ENCODE measurements around the gene PLGRKT. TPM values are rescaled to one million over a fixed set of nuclear protein-coding genes. Genes with fewer than 3 reads are reported as not detected.
"Not testable (repeated sequence)": the region's sequence is repeated elsewhere in the genome, so short reads cannot be mapped to it uniquely, and the experiment has no call there.

The PLGRKT gene
- total RNA-seq, 2 experiments from 2014 or later, result 29.8 to 31.5 TPM

DNA sequence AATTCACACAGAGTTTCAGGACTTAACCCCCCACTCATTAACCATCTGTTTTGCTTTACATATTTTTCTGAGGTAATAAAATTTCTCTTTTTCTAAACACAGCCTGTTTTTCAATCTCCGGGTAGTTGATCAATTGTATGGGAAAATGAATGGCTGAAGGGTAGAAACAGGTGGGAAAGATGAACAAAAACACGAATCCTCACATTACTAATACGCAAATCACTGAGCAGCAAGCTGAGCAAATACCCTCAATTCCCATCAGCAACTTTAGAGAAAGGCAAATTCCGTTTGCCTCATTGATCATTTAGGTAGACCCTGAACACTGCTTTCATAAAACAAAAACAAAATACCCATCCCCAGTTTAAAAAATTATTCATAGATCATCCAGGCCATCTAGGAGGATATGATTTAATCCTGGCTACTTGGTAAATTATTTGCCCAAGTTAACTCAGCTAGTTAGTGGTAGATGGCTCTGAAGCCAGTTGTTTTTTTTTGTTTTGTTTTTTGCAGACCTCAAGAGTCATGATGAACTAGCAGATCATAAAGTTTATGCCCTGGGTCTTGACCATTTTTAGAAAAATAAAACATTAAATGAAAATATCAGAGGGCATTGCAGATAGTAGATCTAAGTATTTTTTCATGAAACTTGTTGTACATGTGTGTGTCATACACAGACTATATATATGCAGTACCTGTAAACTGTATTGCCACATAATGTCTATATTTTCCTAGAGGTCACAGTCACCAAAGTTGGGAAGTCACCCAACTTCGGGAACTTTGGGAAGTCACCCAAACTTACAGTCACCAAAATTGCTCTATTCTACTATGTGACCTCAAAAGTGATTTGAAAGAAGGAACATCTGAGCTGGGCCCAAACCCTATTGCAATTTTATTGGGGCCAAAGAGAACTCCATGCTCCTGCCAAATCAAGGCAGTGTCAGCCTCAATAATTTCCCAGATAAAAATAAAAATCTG, 11.0 kb upstream of the PLGRKT start:
- no peaks in the 10 kb centered on the region for H3K9me3 Mint-ChIP-seq (ENCODE audit: low read depth)
- DNase-seq (no peak), ATAC-seq (no peak)
- peak overlapping the region; percentile 95 for H3K4me3 Mint-ChIP-seq
- H3K27me3 Mint-ChIP-seq, result no peaks in the 10 kb centered on the region
- CTCF ChIA-PET, result interaction anchor here (0.6 to 4.1 kb wide), 15 partner anchors 9 to 689 kb away, joined by 3 to 88 read pairs (median 13); partner anchors contain the start of genes INSL6, PDCD1LG2 and PLGRKT
- peak overlapping the region; percentile 97 for H3K27ac Mint-ChIP-seq
- H3K36me3 Mint-ChIP-seq, result peaks cover 2% of the 10 kb centered on the region
- H3K4me1 Mint-ChIP-seq, result peaks cover 62% of the 10 kb centered on the region

DNA sequence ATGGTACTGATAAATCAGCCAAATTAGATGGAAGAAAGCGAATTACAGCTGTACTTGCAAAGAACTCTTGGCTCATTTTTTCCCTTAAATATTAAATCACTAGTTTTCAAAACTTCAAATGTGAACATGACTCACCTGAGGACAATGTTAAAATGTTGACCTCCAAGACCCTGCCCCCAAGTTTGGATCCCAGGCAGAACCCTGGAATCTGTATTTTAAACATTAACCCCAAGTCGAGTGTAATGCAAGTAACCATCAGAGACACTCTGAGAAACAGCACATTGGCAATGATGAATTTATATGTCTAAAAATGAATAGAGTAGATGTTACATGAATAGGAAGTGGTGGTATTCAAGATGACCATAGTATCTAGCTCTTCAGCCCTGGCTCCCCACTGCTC, 10.3 kb upstream of the PLGRKT start:
- DNase-seq, result no peak
- H3K4me3 Mint-ChIP-seq, result peak overlapping the region; percentile 22
- H3K27me3 Mint-ChIP-seq, result no peaks in the 10 kb centered on the region
- ATAC-seq, result no peak
- H3K4me1 Mint-ChIP-seq, result peaks cover 55% of the 10 kb centered on the region
- CTCF ChIA-PET, result interaction anchor here (0.6 to 4.1 kb wide), 7 partner anchors 11 to 688 kb away, joined by 3 to 88 read pairs (median 8); partner anchors contain the start of genes INSL6 and PLGRKT
- H3K36me3 Mint-ChIP-seq, result peaks cover 2% of the 10 kb centered on the region
- H3K9me3 Mint-ChIP-seq (ENCODE audit: low read depth), result no peaks in the 10 kb centered on the region
- H3K27ac Mint-ChIP-seq, result peak overlapping the region; percentile 56

DNA sequence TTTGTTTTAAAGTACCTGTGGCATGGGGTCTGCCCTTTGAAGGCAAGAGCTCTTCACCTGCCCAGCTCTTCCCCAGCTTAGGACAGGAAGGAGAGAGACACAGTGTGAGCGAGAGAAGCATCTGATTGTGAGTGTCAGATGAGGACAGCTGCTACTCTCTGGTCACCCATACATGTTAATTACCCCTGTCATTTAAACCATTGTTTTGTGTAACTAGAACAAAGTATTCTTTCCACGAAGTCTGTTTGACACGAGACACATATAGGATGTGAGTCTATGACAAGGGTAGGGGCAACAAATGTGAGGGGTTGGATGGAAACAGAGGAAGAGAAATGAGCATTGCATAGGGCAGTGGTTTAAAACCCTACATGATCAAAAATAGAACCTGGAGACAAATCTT, 9.6 kb upstream of the PLGRKT start:
- DNase-seq (no peak), ATAC-seq (no peak)
- no peaks in the 10 kb centered on the region for H3K27me3 Mint-ChIP-seq
- H3K36me3 Mint-ChIP-seq, result peaks cover 2% of the 10 kb centered on the region
- H3K27ac Mint-ChIP-seq, result peak overlapping the region; percentile 68
- H3K9me3 Mint-ChIP-seq (ENCODE audit: low read depth), result no peaks in the 10 kb centered on the region
- no peak overlapping the region for H3K4me3 Mint-ChIP-seq
- H3K4me1 Mint-ChIP-seq, result peaks cover 52% of the 10 kb centered on the region
- CTCF ChIA-PET, result interaction anchor here (1.1 to 4.1 kb wide), 6 partner anchors 10 to 688 kb away, joined by 3 to 88 read pairs (median 8); partner anchors contain the start of genes INSL6 and PLGRKT

DNA sequence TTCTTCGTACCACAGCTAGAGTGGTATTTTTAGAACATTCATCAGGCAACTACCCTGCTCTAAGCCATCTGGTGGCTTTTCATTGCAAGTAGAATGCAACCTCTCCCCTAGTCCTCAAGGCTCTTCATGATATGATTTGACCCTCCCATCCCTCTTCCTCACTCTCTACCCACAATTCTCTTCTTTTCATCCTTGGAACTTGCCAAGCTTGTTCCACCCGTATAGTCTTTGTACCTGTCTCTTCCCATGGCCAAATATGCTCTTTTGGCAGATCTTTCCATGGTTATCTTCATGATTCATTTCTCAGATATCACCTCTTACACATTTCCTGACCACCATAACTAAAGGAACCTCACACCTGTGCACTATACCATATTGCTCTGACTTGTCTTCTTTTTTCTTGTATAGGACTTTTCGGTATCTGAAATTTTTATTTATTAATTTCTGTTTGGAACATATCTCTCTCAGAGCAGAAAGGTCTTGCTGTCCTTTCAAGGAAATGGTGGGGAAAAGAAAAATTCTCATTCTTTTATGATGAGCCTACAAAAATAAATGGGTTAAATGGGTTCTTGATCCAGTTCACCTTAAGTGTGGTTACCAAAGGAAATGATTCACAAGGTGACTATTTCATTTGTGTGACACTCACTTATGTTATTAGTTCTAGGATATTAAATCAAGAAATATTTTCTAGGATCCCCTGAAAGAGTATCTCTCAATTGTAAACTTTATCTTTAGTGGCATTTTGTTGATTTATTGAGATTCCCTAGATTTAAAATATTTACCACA, 8.9 kb upstream of the PLGRKT start:
- CTCF ChIA-PET, result interaction anchor here (1.3 to 3.0 kb wide), 3 partner anchors 9 to 260 kb away, joined by 3 to 16 read pairs (median 7); partner anchors contain the start of gene PLGRKT
- no peaks in the 10 kb centered on the region for H3K36me3 Mint-ChIP-seq

DNA sequence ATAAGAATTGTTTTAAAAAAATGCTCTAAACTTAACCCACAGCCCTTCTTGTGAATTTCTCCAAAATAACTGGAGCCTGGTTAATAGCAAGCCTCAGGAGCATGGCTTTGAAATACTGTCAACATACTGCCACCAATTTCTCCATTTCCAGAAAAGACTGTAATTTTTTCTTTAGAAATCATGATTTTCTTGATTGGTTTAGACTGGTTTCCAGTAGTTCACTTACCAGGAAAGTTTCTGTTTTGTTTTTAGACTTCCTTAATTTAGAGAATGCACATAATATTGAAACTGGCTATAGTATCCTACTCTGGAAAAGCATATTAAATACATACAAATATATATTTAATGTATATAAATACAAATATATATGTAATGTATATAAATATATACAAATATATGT, 8.2 kb upstream of the PLGRKT start:
- Mint-ChIP-seq H3K27ac (no peak overlapping the region), H3K36me3 (no peaks in the 10 kb centered on the region)
- CTCF ChIA-PET, result interaction anchor here (1.3 to 3.0 kb wide), 3 partner anchors 8 to 260 kb away, joined by 3 to 16 read pairs (median 7); partner anchors contain the start of gene PLGRKT

More for the DNA sequence above, 8.9 kb upstream of the PLGRKT start:
- Mint-ChIP-seq H3K27me3 (no peaks in the 10 kb centered on the region), H3K9me3 (ENCODE audit: low read depth) (no peaks in the 10 kb centered on the region), H3K27ac (peak overlapping the region; percentile 68), H3K4me1 (peaks cover 49% of the 10 kb centered on the region), H3K4me3 (peak overlapping the region; percentile 14)
- DNase-seq (no peak), ATAC-seq (no peak)

DNA sequence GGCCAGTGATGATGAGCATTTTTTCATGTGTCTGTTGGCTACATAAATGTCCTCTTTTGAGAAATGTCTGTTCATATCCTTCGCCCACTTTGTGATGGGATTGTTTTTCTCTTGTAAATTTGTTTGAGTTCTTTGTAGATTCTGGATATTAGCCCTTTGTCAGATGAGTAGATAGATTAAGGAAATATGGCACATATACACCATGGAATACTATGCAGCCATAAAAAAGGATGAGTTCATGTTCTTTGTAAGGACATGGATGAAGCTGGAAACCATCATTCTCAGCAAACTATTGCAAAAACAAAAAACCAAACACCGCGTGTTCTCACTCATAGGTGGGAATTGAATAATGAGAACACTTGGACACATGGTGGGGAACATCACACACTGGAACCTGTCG, 7.4 kb upstream of the PLGRKT start:
- H3K27ac Mint-ChIP-seq; H3K9me3 Mint-ChIP-seq (ENCODE audit: low read depth); ATAC-seq; DNase-seq; H3K4me3 Mint-ChIP-seq; H3K36me3 Mint-ChIP-seq; H3K27me3 Mint-ChIP-seq; CTCF ChIA-PET: not testable (repeated sequence)
- H3K4me1 Mint-ChIP-seq, result peaks cover 47% of the 10 kb centered on the region

More for the DNA sequence above, 8.2 kb upstream of the PLGRKT start:
- Mint-ChIP-seq H3K4me3 (no peak overlapping the region), H3K4me1 (peaks cover 47% of the 10 kb centered on the region), H3K27me3 (no peaks in the 10 kb centered on the region), H3K9me3 (ENCODE audit: low read depth) (no peaks in the 10 kb centered on the region)
- DNase-seq (no peak), ATAC-seq (no peak)

DNA sequence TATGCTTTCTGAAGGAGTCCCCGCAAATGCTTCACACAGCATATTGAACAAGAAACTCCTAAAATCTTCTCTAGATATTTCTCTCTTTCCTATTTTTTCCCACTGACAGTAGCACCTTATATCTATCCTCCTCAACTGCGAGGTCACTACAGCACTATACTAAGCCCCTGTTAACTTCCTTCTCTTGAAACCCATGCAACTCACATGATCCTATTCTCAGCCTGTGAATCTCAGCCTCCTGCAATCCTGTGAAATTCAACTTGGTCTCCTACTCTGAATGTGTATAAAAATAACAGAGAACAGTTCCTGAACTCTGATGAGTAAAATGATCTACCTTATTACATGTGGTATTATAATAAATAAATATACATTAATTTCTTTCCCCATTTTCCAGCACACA, 6.1 kb upstream of the PLGRKT start:
- no peaks in the 10 kb centered on the region for H3K27me3 Mint-ChIP-seq
- no peak for DNase-seq
- no peaks in the 10 kb centered on the region for H3K36me3 Mint-ChIP-seq
- peaks cover 42% of the 10 kb centered on the region for H3K4me1 Mint-ChIP-seq
- H3K9me3 Mint-ChIP-seq (ENCODE audit: low read depth), result no peaks in the 10 kb centered on the region
- no peak overlapping the region for H3K4me3 Mint-ChIP-seq
- CTCF ChIA-PET, result interaction anchor here (1.0 to 8.0 kb wide), 6 partner anchors 15 to 681 kb away, joined by 3 to 64 read pairs (median 4); partner anchors contain the start of gene INSL6
- ATAC-seq, result no peak
- no peak overlapping the region for H3K27ac Mint-ChIP-seq

DNA sequence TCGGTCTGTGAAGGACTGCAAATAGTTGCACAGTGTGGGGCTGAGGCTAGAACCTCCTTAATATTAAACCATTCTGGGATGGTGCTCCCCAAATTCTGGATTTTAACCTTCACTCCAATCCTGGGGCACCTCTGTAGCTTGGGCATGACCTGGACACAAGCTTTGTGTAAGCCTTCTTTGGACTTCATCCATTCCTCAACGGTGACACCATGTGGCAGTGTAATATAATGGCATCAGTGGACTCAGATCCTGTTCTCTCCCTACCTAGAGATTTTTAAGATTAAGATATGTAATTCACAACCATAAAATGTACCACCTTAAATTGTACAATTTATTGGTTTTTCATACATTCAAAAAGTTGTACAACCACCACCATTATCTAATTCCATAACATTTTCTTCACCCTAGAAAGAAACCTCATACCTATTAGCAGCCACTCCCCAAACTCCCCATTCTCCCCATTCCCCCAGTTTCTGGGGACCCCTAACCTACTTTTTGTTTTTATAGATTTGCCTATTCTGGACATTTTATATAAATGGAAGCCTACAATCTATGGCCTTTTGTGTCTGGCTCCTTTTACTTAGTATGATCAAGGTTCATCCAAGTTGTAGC, 4.8 kb upstream of the PLGRKT start:
- CTCF ChIA-PET, result interaction anchor here (0.8 to 8.0 kb wide), 8 partner anchors 8 to 370 kb away, joined by 3 to 64 read pairs (median 4); partner anchors contain the start of genes CD274 and INSL6

DNA sequence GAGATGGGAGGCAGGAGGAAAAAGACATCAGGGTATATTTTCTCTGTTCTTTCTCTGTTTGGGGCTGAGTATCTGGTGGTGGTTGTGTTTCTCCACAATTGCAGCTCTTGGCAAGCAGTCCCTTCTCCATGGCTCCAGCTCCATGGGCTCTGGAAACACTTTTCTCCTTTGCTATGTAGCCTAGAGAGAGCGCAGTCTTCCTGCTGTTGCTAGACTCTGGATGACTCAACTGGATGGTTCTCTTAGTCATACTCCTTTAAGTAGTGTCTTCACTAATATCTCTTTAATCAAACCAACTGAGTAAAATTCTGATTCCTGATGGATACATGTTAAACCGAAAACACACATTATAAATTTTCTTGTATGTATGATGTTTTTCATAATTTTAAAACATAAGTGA, 3.3 kb upstream of the PLGRKT start:
- ATAC-seq (no peak), DNase-seq (no peak)
- CTCF ChIA-PET, result interaction anchor here (1.6 to 8.0 kb wide), 5 partner anchors 9 to 254 kb away, joined by 4 to 64 read pairs (median 23); partner anchors contain the start of genes CD274 and INSL6
- no peaks in the 10 kb centered on the region for H3K9me3 Mint-ChIP-seq (ENCODE audit: low read depth)
- peaks cover 40% of the 10 kb centered on the region for H3K4me1 Mint-ChIP-seq
- no peak overlapping the region for H3K4me3 Mint-ChIP-seq
- H3K36me3 Mint-ChIP-seq, result peaks cover 10% of the 10 kb centered on the region
- H3K27me3 Mint-ChIP-seq, result no peaks in the 10 kb centered on the region
- no peak overlapping the region for H3K27ac Mint-ChIP-seq

More for the DNA sequence above, 4.8 kb upstream of the PLGRKT start:
- no peak for ATAC-seq
- DNase-seq, result peak; percentile 60
- no peak overlapping the region for H3K27ac Mint-ChIP-seq
- no peaks in the 10 kb centered on the region for H3K9me3 Mint-ChIP-seq (ENCODE audit: low read depth)
- peaks cover 40% of the 10 kb centered on the region for H3K4me1 Mint-ChIP-seq
- no peaks in the 10 kb centered on the region for H3K27me3 Mint-ChIP-seq
- H3K4me3 Mint-ChIP-seq, result no peak overlapping the region
- no peaks in the 10 kb centered on the region for H3K36me3 Mint-ChIP-seq

DNA sequence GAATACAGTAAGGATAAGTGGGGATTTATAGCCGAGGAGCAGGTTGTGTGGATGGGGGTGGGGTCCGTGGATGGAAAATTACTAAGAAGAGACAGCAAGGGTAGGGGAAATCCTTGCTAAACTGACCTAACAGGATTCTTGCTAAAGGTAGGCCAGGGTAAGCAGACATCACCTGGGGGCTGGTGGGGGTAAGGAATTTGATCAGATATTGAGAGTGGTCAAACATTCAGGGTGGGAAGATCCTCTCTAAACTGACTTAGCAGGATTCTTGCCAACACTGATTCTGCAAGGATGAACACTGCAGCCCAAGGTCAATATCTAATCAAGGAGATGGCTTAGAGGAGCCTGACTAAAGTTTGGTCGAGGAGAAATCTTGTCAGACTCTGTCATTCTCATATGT, 2.7 kb upstream of the PLGRKT start:
- no peaks in the 10 kb centered on the region for H3K9me3 Mint-ChIP-seq (ENCODE audit: low read depth)
- H3K36me3 Mint-ChIP-seq, result peaks cover 16% of the 10 kb centered on the region
- no peak for ATAC-seq
- CTCF ChIA-PET, result interaction anchor here (1.3 to 8.0 kb wide), 7 partner anchors 9 to 974 kb away, joined by 3 to 64 read pairs (median 14); partner anchors contain the start of genes CD274 and INSL6
- peaks cover 38% of the 10 kb centered on the region for H3K4me1 Mint-ChIP-seq
- H3K27me3 Mint-ChIP-seq, result no peaks in the 10 kb centered on the region
- H3K4me3 Mint-ChIP-seq, result no peak overlapping the region
- no peak overlapping the region for H3K27ac Mint-ChIP-seq
- DNase-seq, result no peak

DNA sequence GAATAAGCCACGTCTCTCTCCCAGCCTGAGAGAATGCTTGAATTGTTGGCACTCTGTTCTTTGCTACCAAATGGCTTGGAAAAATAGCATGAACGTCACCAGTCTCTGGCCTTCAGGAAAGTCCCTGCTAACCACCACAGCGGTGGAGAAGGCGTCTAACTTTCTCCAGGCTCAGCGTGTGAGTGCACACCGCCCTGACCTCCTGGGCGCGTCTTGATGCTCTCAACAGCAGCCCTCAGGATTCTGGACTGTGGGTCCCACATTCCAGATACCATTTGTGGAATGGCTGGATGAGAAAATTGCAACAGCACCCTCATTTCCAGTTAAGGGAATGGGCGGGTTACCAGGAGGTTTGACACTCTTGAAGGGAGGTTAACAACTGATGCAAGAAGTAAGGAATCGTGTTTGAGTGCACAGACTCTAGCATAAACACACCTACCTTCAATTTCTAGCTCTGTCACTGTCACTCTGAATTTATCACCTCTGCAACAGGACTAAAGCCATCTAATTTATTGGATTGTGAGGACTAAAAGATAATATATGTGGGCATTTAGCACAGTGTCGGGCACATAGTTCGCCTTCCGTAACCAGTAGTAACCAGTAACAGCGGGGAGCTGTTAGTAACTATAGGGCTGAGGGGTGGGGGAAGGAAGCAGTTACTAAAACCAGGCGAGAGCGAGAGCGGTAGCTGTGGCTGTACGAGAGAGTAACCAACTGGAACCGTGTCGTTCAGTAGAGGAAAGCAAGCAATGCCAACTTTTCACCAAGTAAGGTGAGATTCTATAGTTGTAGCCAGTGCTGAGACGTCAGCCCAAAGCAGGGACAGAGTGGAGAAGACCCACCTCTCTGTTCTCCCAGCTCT, 807 bp upstream of the PLGRKT start:
- H3K27me3 Mint-ChIP-seq, result no peaks in the 10 kb centered on the region
- peak; percentile 40 for ATAC-seq

More for the DNA sequence above, 807 bp upstream of the PLGRKT start:
- CTCF ChIA-PET, result interaction anchor here (1.3 to 8.0 kb wide), 9 partner anchors 11 to 679 kb away, joined by 3 to 64 read pairs (median 17); partner anchors contain the start of genes CD274 and INSL6
- Mint-ChIP-seq H3K4me3 (peak overlapping the region; percentile 93), H3K36me3 (peaks cover 26% of the 10 kb centered on the region), H3K27ac (peak overlapping the region; percentile 93), H3K9me3 (ENCODE audit: low read depth) (peaks cover 2% of the 10 kb centered on the region), H3K4me1 (peaks cover 36% of the 10 kb centered on the region)
- DNase-seq, result peak; percentile 72

All from activated CD8-positive, alpha-beta memory T cell treated with anti-CD3 and anti-CD28 coated beads, Interleukin-2, amount 10 ng/mL, durations not matched to agents 7 days and 5 days (primary cell).